ENCODE measurements around the gene TMEM266.

Gene TMEM266

GRCh38 chr15:76155731-76156130 is 95.9 kb downstream of the TMEM266 start:
- Mint-ChIP-seq H3K27ac (no peak overlapping the region), H3K4me1 (ENCODE audit: low read depth) (peaks cover 2% of the 10 kb centered on the region), H3K9me3 (no peaks in the 10 kb centered on the region), H3K4me3 (no peak overlapping the region), H3K36me3 (ENCODE audit: low read depth) (no peaks in the 10 kb centered on the region), H3K27me3 (ENCODE audit: low read depth) (peaks cover 4% of the 10 kb centered on the region)

GRCh38 chr15:76158226-76158625 is 98.4 kb downstream of the TMEM266 start:
- Mint-ChIP-seq H3K27ac (no peak overlapping the region), H3K4me1 (ENCODE audit: low read depth) (no peaks in the 10 kb centered on the region), H3K36me3 (ENCODE audit: low read depth) (no peaks in the 10 kb centered on the region), H3K4me3 (no peak overlapping the region), H3K27me3 (ENCODE audit: low read depth) (peaks cover 4% of the 10 kb centered on the region), H3K9me3 (no peaks in the 10 kb centered on the region)

- no peaks in the 10 kb centered on the region for H3K9me3 Mint-ChIP-seq
- peaks cover 4% of the 10 kb centered on the region for H3K27me3 Mint-ChIP-seq (ENCODE audit: low read depth)
- H3K27ac Mint-ChIP-seq = no peak overlapping the region
- H3K4me1 Mint-ChIP-seq (ENCODE audit: low read depth) = no peaks in the 10 kb centered on the region
- no peak overlapping the region for H3K4me3 Mint-ChIP-seq
- H3K36me3 Mint-ChIP-seq (ENCODE audit: low read depth) = no peaks in the 10 kb centered on the region
These were observed 99.0 kb downstream of the TMEM266 start for GRCh38 chr15:76158815-76159214.

GRCh38 chr15:76159282-76159681 is 99.5 kb downstream of the TMEM266 start:
- H3K27ac Mint-ChIP-seq = no peak overlapping the region
- peaks cover 4% of the 10 kb centered on the region for H3K27me3 Mint-ChIP-seq (ENCODE audit: low read depth)
- H3K4me1 Mint-ChIP-seq (ENCODE audit: low read depth) = no peaks in the 10 kb centered on the region
- H3K4me3 Mint-ChIP-seq = no peak overlapping the region
- H3K36me3 Mint-ChIP-seq (ENCODE audit: low read depth) = no peaks in the 10 kb centered on the region
- no peaks in the 10 kb centered on the region for H3K9me3 Mint-ChIP-seq

- no peak overlapping the region for H3K4me3 Mint-ChIP-seq
- no peaks in the 10 kb centered on the region for H3K9me3 Mint-ChIP-seq
- H3K36me3 Mint-ChIP-seq (ENCODE audit: low read depth) = no peaks in the 10 kb centered on the region
- peaks cover 4% of the 10 kb centered on the region for H3K27me3 Mint-ChIP-seq (ENCODE audit: low read depth)
- H3K4me1 Mint-ChIP-seq (ENCODE audit: low read depth) = no peaks in the 10 kb centered on the region
- H3K27ac Mint-ChIP-seq = no peak overlapping the region
These were observed 100.8 kb downstream of the TMEM266 start for GRCh38 chr15:76160426-76161152.

- Mint-ChIP-seq H3K36me3 (ENCODE audit: low read depth) (no peaks in the 10 kb centered on the region), H3K4me3 (no peak overlapping the region), H3K27me3 (ENCODE audit: low read depth) (peaks cover 4% of the 10 kb centered on the region), H3K27ac (no peak overlapping the region), H3K4me1 (ENCODE audit: low read depth) (no peaks in the 10 kb centered on the region), H3K9me3 (no peaks in the 10 kb centered on the region)
These were observed 101.6 kb downstream of the TMEM266 start for GRCh38 chr15:76161153-76162035.

GRCh38 chr15:76162036-76162398 is 102.2 kb downstream of the TMEM266 start:
- Mint-ChIP-seq H3K27ac (no peak overlapping the region), H3K9me3 (no peaks in the 10 kb centered on the region), H3K4me3 (no peak overlapping the region), H3K36me3 (ENCODE audit: low read depth) (no peaks in the 10 kb centered on the region), H3K4me1 (ENCODE audit: low read depth) (no peaks in the 10 kb centered on the region), H3K27me3 (ENCODE audit: low read depth) (peaks cover 4% of the 10 kb centered on the region)

- no peak overlapping the region for H3K4me3 Mint-ChIP-seq
- no peaks in the 10 kb centered on the region for H3K36me3 Mint-ChIP-seq (ENCODE audit: low read depth)
- H3K9me3 Mint-ChIP-seq = no peaks in the 10 kb centered on the region
- no peak overlapping the region for H3K27ac Mint-ChIP-seq
- H3K4me1 Mint-ChIP-seq (ENCODE audit: low read depth) = no peaks in the 10 kb centered on the region
- peaks cover 4% of the 10 kb centered on the region for H3K27me3 Mint-ChIP-seq (ENCODE audit: low read depth)
These were observed 103.1 kb downstream of the TMEM266 start for GRCh38 chr15:76162784-76163456.

GRCh38 chr15:76163457-76164295 is 103.9 kb downstream of the TMEM266 start:
- Mint-ChIP-seq H3K9me3 (no peaks in the 10 kb centered on the region), H3K27ac (no peak overlapping the region), H3K36me3 (ENCODE audit: low read depth) (no peaks in the 10 kb centered on the region)

GRCh38 chr15:76164602-76165001 is 104.8 kb downstream of the TMEM266 start:
- no peaks in the 10 kb centered on the region for H3K4me1 Mint-ChIP-seq (ENCODE audit: low read depth)
- H3K27ac Mint-ChIP-seq = no peak overlapping the region
- H3K9me3 Mint-ChIP-seq = no peaks in the 10 kb centered on the region
- no peak overlapping the region for H3K4me3 Mint-ChIP-seq
- H3K36me3 Mint-ChIP-seq (ENCODE audit: low read depth) = no peaks in the 10 kb centered on the region
- peaks cover 4% of the 10 kb centered on the region for H3K27me3 Mint-ChIP-seq (ENCODE audit: low read depth)

More at GRCh38 chr15:76163457-76164295, 103.9 kb downstream of the TMEM266 start:
- no peaks in the 10 kb centered on the region for H3K4me1 Mint-ChIP-seq (ENCODE audit: low read depth)
- H3K27me3 Mint-ChIP-seq (ENCODE audit: low read depth) = peaks cover 4% of the 10 kb centered on the region
- H3K4me3 Mint-ChIP-seq = no peak overlapping the region

GRCh38 chr15:76165951-76166350 is 106.2 kb downstream of the TMEM266 start:
- no peaks in the 10 kb centered on the region for H3K36me3 Mint-ChIP-seq (ENCODE audit: low read depth)
- no peak overlapping the region for H3K27ac Mint-ChIP-seq
- H3K9me3 Mint-ChIP-seq = no peaks in the 10 kb centered on the region
- no peaks in the 10 kb centered on the region for H3K27me3 Mint-ChIP-seq (ENCODE audit: low read depth)
- no peak overlapping the region for H3K4me3 Mint-ChIP-seq
- no peaks in the 10 kb centered on the region for H3K4me1 Mint-ChIP-seq (ENCODE audit: low read depth)

GRCh38 chr15:76168237-76168984 is 108.6 kb downstream of the TMEM266 start:
- H3K9me3 Mint-ChIP-seq = no peaks in the 10 kb centered on the region
- H3K27ac Mint-ChIP-seq = no peak overlapping the region
- no peaks in the 10 kb centered on the region for H3K27me3 Mint-ChIP-seq (ENCODE audit: low read depth)
- H3K4me1 Mint-ChIP-seq (ENCODE audit: low read depth) = no peaks in the 10 kb centered on the region
- H3K36me3 Mint-ChIP-seq (ENCODE audit: low read depth) = no peaks in the 10 kb centered on the region
- H3K4me3 Mint-ChIP-seq = no peak overlapping the region

- H3K27me3 Mint-ChIP-seq (ENCODE audit: low read depth) = no peaks in the 10 kb centered on the region
- H3K4me1 Mint-ChIP-seq (ENCODE audit: low read depth) = no peaks in the 10 kb centered on the region
- no peak overlapping the region for H3K4me3 Mint-ChIP-seq
- H3K27ac Mint-ChIP-seq = no peak overlapping the region
- H3K36me3 Mint-ChIP-seq (ENCODE audit: low read depth) = no peaks in the 10 kb centered on the region
- H3K9me3 Mint-ChIP-seq = no peaks in the 10 kb centered on the region
These were observed 109.2 kb downstream of the TMEM266 start for GRCh38 chr15:76169018-76169417.
